ENCODE results near the gene RHEB. TPM values are rescaled to one million over a fixed set of nuclear protein-coding genes. Genes with fewer than 3 reads are reported as not detected.

The RHEB gene
- polyA plus RNA-seq, 1 donor from 2014 or later, result 289 TPM

GRCh38 chr7:151517601-151518104, 2.0 kb downstream of the RHEB start:
- peak overlapping the region; percentile 77 for H3K4me2 ChIP-seq (ENCODE audit: low read length)
- H2AFZ ChIP-seq (ENCODE audit: low read depth, low read length), result peak overlapping the region; percentile 27
- no peaks in the 10 kb centered on the region for H3K9me2 ChIP-seq (ENCODE audit: insufficient read depth, low read length)
- H3K27ac ChIP-seq (ENCODE audit: low read length), result peak overlapping the region; percentile 87
- H3K4me3 ChIP-seq (ENCODE audit: low read length), result peak overlapping the region; percentile 82
- peaks cover 62% of the 10 kb centered on the region for H3K79me2 ChIP-seq (replicated peaks; ENCODE audit: insufficient read depth, low read length)
- no peaks in the 10 kb centered on the region for H3K9me3 ChIP-seq (ENCODE audit: low read length)
- H3K27me3 ChIP-seq (ENCODE audit: insufficient read depth, low read depth, low read length), result no peaks in the 10 kb centered on the region
- no peaks in the 10 kb centered on the region for H3K36me3 ChIP-seq (ENCODE audit: insufficient read depth, low read length)
- H4K20me1 ChIP-seq (ENCODE audit: insufficient read depth), result no peaks in the 10 kb centered on the region
- TF ChIP-seq EP300 (conservative IDR thresholded peaks at IDR 0.05; ENCODE audit: poor library complexity, severe bottlenecking) (no peak), EZH2 (IDR thresholded peaks at IDR 0.05; ENCODE audit: borderline replicate concordance, insufficient read depth, low read length, poor library complexity, severe bottlenecking) (no peak), MXI1 (conservative IDR thresholded peaks at IDR 0.05; ENCODE audit: poor library complexity, severe bottlenecking) (no peak), TAF1 (IDR thresholded peaks at IDR 0.05; ENCODE audit: low read depth) (no peak), SMC3 (conservative IDR thresholded peaks at IDR 0.05; ENCODE audit: poor library complexity) (no peak), RAD21 (conservative IDR thresholded peaks at IDR 0.05) (no peak), CTCF (IDR thresholded peaks at IDR 0.05; ENCODE audit: poor library complexity, severe bottlenecking) (no peak), REST (IDR thresholded peaks at IDR 0.05; ENCODE audit: borderline replicate concordance) (no peak), POLR2AphosphoS5 (IDR thresholded peaks at IDR 0.05) (no peak)
- H3K9ac ChIP-seq (ENCODE audit: low read length), result peak overlapping the region; percentile 85
- H3F3A ChIP-seq (ENCODE audit: insufficient read depth, low read length, poor library complexity, severe bottlenecking), result peaks cover 6% of the 10 kb centered on the region

- H3K27me3 ChIP-seq (ENCODE audit: insufficient read depth, low read depth, low read length), result no peaks in the 10 kb centered on the region
- H2AFZ ChIP-seq (ENCODE audit: low read depth, low read length), result no peak overlapping the region
- peaks cover 4% of the 10 kb centered on the region for H3F3A ChIP-seq (ENCODE audit: insufficient read depth, low read length, poor library complexity, severe bottlenecking)
- no peak overlapping the region for H3K4me3 ChIP-seq (ENCODE audit: low read length)
- no peaks in the 10 kb centered on the region for H4K20me1 ChIP-seq (ENCODE audit: insufficient read depth)
- TF ChIP-seq RAD21 (conservative IDR thresholded peaks at IDR 0.05) (no peak), EP300 (conservative IDR thresholded peaks at IDR 0.05; ENCODE audit: poor library complexity, severe bottlenecking) (no peak), REST (IDR thresholded peaks at IDR 0.05; ENCODE audit: borderline replicate concordance) (no peak), SMC3 (conservative IDR thresholded peaks at IDR 0.05; ENCODE audit: poor library complexity) (no peak), TAF1 (IDR thresholded peaks at IDR 0.05; ENCODE audit: low read depth) (no peak), MXI1 (conservative IDR thresholded peaks at IDR 0.05; ENCODE audit: poor library complexity, severe bottlenecking) (no peak), EZH2 (IDR thresholded peaks at IDR 0.05; ENCODE audit: borderline replicate concordance, insufficient read depth, low read length, poor library complexity, severe bottlenecking) (no peak), POLR2AphosphoS5 (IDR thresholded peaks at IDR 0.05) (no peak), CTCF (IDR thresholded peaks at IDR 0.05; ENCODE audit: poor library complexity, severe bottlenecking) (no peak)
- no peaks in the 10 kb centered on the region for H3K9me3 ChIP-seq (ENCODE audit: low read length)
- no peaks in the 10 kb centered on the region for H3K9me2 ChIP-seq (ENCODE audit: insufficient read depth, low read length)
- peaks cover 86% of the 10 kb centered on the region for H3K79me2 ChIP-seq (replicated peaks; ENCODE audit: insufficient read depth, low read length)
- H3K27ac ChIP-seq (ENCODE audit: low read length), result no peak overlapping the region
- no peaks in the 10 kb centered on the region for H3K36me3 ChIP-seq (ENCODE audit: insufficient read depth, low read length)
- no peak overlapping the region for H3K9ac ChIP-seq (ENCODE audit: low read length)
- H3K4me2 ChIP-seq (ENCODE audit: low read length), result no peak overlapping the region
Observed at GRCh38 chr7:151515276-151515565, 4.5 kb downstream of the RHEB start.

All from neural cell (in vitro differentiated cells).